GM04504 (cell line): ENCODE measurements around the gene TTR.

ENCODE experiments used
- DNase-seq: peaks from one replicate; pipeline ENCODE4 v3.0.0-alpha.2; 2012; ENCODE audit warnings: low read depth

Gene TTR

GRCh38 chr18:31579375-31579774 lies 12.3 kb upstream of the TTR start:
- DNase-seq, result no peak

GRCh38 chr18:31581498-31582197 lies 10.0 kb upstream of the TTR start:
- peak; percentile 24 for DNase-seq

- no peak for DNase-seq
Measured at GRCh38 chr18:31583185-31583854, 8.4 kb upstream of the TTR start.

GRCh38 chr18:31585991-31586390 lies 5.7 kb upstream of the TTR start:
- DNase-seq, result no peak

GRCh38 chr18:31586616-31587015 lies 5.1 kb upstream of the TTR start:
- no peak for DNase-seq

- DNase-seq, result no peak
Measured at GRCh38 chr18:31587529-31587928, 4.1 kb upstream of the TTR start.

GRCh38 chr18:31590570-31590969 lies 1.1 kb upstream of the TTR start:
- no peak for DNase-seq

GRCh38 chr18:31591113-31591512 lies 564 bp upstream of the TTR start:
- no peak for DNase-seq

- no peak for DNase-seq
Measured at GRCh38 chr18:31592506-31593157, 955 bp downstream of the TTR start.

GRCh38 chr18:31595121-31595771 lies 3.6 kb downstream of the TTR start:
- DNase-seq, result no peak

- no peak for DNase-seq
Measured at GRCh38 chr18:31596081-31596872, 4.6 kb downstream of the TTR start.

GRCh38 chr18:31598021-31598805 lies 6.5 kb downstream of the TTR start:
- DNase-seq, result no peak

- DNase-seq, result no peak
Measured at GRCh38 chr18:31603315-31603714, 11.6 kb downstream of the TTR start.

GRCh38 chr18:31606265-31606664 lies 14.6 kb downstream of the TTR start:
- DNase-seq, result no peak

GRCh38 chr18:31607384-31607783 lies 15.7 kb downstream of the TTR start:
- no peak for DNase-seq

GRCh38 chr18:31609886-31610285 lies 18.2 kb downstream of the TTR start:
- DNase-seq, result no peak

- DNase-seq, result no peak
Measured at GRCh38 chr18:31610286-31611205, 18.9 kb downstream of the TTR start.

GRCh38 chr18:31611511-31611910 lies 19.8 kb downstream of the TTR start:
- DNase-seq, result no peak

- no peak for DNase-seq
Measured at GRCh38 chr18:31612124-31612523, 20.4 kb downstream of the TTR start.

- DNase-seq, result no peak
Measured at GRCh38 chr18:31614044-31614443, 22.4 kb downstream of the TTR start.
